Measurements from ENCODE around the gene VEZT. TPM values are rescaled to one million over a fixed set of nuclear protein-coding genes. Genes with fewer than 3 reads are reported as not detected.
A peak's percentile ranks its signal among the peaks of the same experiment; 100 is the strongest.

Gene VEZT
- total and polyA plus RNA-seq, 2 donors (not counting 1 experiment from before 2014, with no cell fraction given): 76.6 to 123 TPM

GRCh38 chr12:95182868-95183415 is 34.7 kb upstream of the VEZT start:
- no peaks in the 10 kb centered on the region for H3K79me2 ChIP-seq (ENCODE audit: control insufficient read depth, insufficient read depth, low read length)
- no peaks in the 10 kb centered on the region for H3K9me3 ChIP-seq (ENCODE audit: control insufficient read depth, insufficient read depth, low read depth, low read length)
- TF ChIP-seq EZH2 (IDR thresholded peaks at IDR 0.05; ENCODE audit: low read length, missing control alignments): no peak
- TF ChIP-seq, protein P1, sequence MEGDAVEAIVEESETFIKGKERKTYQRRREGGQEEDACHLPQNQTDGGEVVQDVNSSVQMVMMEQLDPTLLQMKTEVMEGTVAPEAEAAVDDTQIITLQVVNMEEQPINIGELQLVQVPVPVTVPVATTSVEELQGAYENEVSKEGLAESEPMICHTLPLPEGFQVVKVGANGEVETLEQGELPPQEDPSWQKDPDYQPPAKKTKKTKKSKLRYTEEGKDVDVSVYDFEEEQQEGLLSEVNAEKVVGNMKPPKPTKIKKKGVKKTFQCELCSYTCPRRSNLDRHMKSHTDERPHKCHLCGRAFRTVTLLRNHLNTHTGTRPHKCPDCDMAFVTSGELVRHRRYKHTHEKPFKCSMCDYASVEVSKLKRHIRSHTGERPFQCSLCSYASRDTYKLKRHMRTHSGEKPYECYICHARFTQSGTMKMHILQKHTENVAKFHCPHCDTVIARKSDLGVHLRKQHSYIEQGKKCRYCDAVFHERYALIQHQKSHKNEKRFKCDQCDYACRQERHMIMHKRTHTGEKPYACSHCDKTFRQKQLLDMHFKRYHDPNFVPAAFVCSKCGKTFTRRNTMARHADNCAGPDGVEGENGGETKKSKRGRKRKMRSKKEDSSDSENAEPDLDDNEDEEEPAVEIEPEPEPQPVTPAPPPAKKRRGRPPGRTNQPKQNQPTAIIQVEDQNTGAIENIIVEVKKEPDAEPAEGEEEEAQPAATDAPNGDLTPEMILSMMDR (conservative IDR thresholded peaks at IDR 0.05 in 1 of 2, IDR thresholded peaks at IDR 0.05 in 1 of 2; ENCODE audit: low read depth in 1 of 2, low read length in 2 of 2): no peak
- DNase-seq (ENCODE audit: low read depth in 2 of 2): peak in 1 of 2 donors; percentile 98
- no peaks in the 10 kb centered on the region for H3K4me1 ChIP-seq (ENCODE audit: control insufficient read depth, extremely low read depth, insufficient read depth, low read length)
- H4K20me1 ChIP-seq (ENCODE audit: control insufficient read depth, extremely low read depth, insufficient read depth, low read length): no peaks in the 10 kb centered on the region
- H3K4me2 ChIP-seq (ENCODE audit: extremely low read depth, insufficient read depth, low read length): no peak overlapping the region
- H3K4me3 ChIP-seq (replicated peaks in 1 of 4; ENCODE audit: control extremely low read depth in 1 of 4, insufficient read depth in 1 of 4, low read depth in 3 of 4, low read length in 4 of 4): no peak overlapping the region
- H3K27me3 ChIP-seq (ENCODE audit: control insufficient read depth, insufficient read depth, low read length): no peaks in the 10 kb centered on the region
- no peak overlapping the region for H3K9ac ChIP-seq (ENCODE audit: insufficient read depth, low read length)
- H3K36me3 ChIP-seq (ENCODE audit: control insufficient read depth, insufficient read depth, low read length): no peaks in the 10 kb centered on the region
- no peak overlapping the region for H3K27ac ChIP-seq (ENCODE audit: insufficient read depth, low read length)
- H2AFZ ChIP-seq (ENCODE audit: low read length): no peak overlapping the region

DNA sequence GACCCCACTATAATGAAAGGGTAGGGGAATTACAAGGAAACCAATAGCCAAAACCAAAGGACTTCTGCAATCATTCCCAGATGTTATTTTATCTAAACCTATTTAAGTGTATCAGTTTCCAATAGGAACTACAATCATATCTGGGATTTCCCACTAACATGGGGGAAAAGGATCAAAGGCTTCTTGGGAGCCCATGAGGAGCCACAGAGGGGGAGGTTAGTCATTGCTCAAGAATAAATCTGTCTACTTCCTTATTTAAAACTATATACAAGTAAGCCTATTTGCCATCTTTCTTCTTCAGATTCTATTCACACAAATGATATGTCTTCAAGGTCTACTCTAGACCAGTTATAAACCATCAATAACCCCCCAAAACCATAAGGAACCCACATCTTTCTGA is 33.5 kb upstream of the VEZT start:
- DNase-seq (ENCODE audit: low read depth in 2 of 2): no peak
- TF ChIP-seq EZH2 (IDR thresholded peaks at IDR 0.05; ENCODE audit: low read length, missing control alignments): no peak
- TF ChIP-seq, protein P1 (conservative IDR thresholded peaks at IDR 0.05 in 1 of 2, IDR thresholded peaks at IDR 0.05 in 1 of 2; ENCODE audit: low read depth in 1 of 2, low read length in 2 of 2): no peak
- no peak overlapping the region for H3K4me2 ChIP-seq (ENCODE audit: extremely low read depth, insufficient read depth, low read length)
- no peaks in the 10 kb centered on the region for H3K36me3 ChIP-seq (ENCODE audit: control insufficient read depth, insufficient read depth, low read length)
- no peaks in the 10 kb centered on the region for H3K9me3 ChIP-seq (ENCODE audit: control insufficient read depth, insufficient read depth, low read depth, low read length)
- H3K27me3 ChIP-seq (ENCODE audit: control insufficient read depth, insufficient read depth, low read length): no peaks in the 10 kb centered on the region
- H3K4me1 ChIP-seq (ENCODE audit: control insufficient read depth, extremely low read depth, insufficient read depth, low read length): no peaks in the 10 kb centered on the region
- no peak overlapping the region for H3K9ac ChIP-seq (ENCODE audit: insufficient read depth, low read length)
- H3K27ac ChIP-seq (ENCODE audit: insufficient read depth, low read length): no peak overlapping the region
- H4K20me1 ChIP-seq (ENCODE audit: control insufficient read depth, extremely low read depth, insufficient read depth, low read length): no peaks in the 10 kb centered on the region
- no peaks in the 10 kb centered on the region for H3K79me2 ChIP-seq (ENCODE audit: control insufficient read depth, insufficient read depth, low read length)
- H3K4me3 ChIP-seq (replicated peaks in 1 of 4; ENCODE audit: control extremely low read depth in 1 of 4, insufficient read depth in 1 of 4, low read depth in 3 of 4, low read length in 4 of 4): no peak overlapping the region
- no peak overlapping the region for H2AFZ ChIP-seq (ENCODE audit: low read length)

DNA sequence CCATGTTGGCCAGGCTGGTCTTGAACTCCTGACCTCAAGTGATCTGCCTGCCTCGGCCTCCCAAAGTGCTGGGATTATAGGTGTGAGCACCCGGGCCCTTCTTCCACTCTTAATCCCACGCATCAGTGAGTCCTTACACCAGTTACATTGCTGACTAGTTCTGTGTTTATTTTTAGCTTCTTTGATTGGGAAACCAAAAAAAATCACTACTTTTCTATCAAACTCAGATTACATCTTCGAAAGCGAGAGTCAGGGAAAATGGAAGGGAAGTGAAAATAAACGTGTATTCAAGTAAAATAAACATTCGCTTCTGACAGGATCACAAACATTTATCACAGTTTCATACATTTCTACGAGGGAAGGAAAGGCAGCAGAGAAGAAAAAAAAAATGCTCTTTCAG is 32.5 kb upstream of the VEZT start:
- Histone ChIP-seq H3K4me2 (ENCODE audit: extremely low read depth, insufficient read depth, low read length) (no peak overlapping the region), H3K79me2 (ENCODE audit: control insufficient read depth, insufficient read depth, low read length) (no peaks in the 10 kb centered on the region), H3K4me1 (ENCODE audit: control insufficient read depth, extremely low read depth, insufficient read depth, low read length) (no peaks in the 10 kb centered on the region), H3K4me3 (replicated peaks in 1 of 4; ENCODE audit: control extremely low read depth in 1 of 4, insufficient read depth in 1 of 4, low read depth in 3 of 4, low read length in 4 of 4) (no peak overlapping the region), H3K36me3 (ENCODE audit: control insufficient read depth, insufficient read depth, low read length) (no peaks in the 10 kb centered on the region), H3K9me3 (ENCODE audit: control insufficient read depth, insufficient read depth, low read depth, low read length) (no peaks in the 10 kb centered on the region), H3K27ac (ENCODE audit: insufficient read depth, low read length) (no peak overlapping the region), H3K27me3 (ENCODE audit: control insufficient read depth, insufficient read depth, low read length) (no peaks in the 10 kb centered on the region), H3K9ac (ENCODE audit: insufficient read depth, low read length) (no peak overlapping the region), H4K20me1 (ENCODE audit: control insufficient read depth, extremely low read depth, insufficient read depth, low read length) (no peaks in the 10 kb centered on the region), H2AFZ (ENCODE audit: low read length) (no peak overlapping the region)
- TF ChIP-seq EZH2 (IDR thresholded peaks at IDR 0.05; ENCODE audit: low read length, missing control alignments): no peak
- TF ChIP-seq, protein P1 (conservative IDR thresholded peaks at IDR 0.05 in 1 of 2, IDR thresholded peaks at IDR 0.05 in 1 of 2; ENCODE audit: low read depth in 1 of 2, low read length in 2 of 2): no peak
- peak in 1 of 2 donors; percentile 74 for DNase-seq (ENCODE audit: low read depth in 2 of 2)
